GM03348 (cell line): ENCODE results near the gene UFSP1.
"Not testable (repeated sequence)": the region's sequence is repeated elsewhere in the genome, so short reads cannot be mapped to it uniquely, and the experiment has no call there.

Experiments
- DNase-seq: peaks from one replicate; pipeline ENCODE4 v3.0.0; 2012; ENCODE audit warnings: low spot score

Gene UFSP1

GRCh38 chr7:100856871-100857282 lies 32.6 kb downstream of the UFSP1 start:
- DNase-seq, result peak; percentile 1

- DNase-seq, result no peak
These were observed 34.0 kb downstream of the UFSP1 start for GRCh38 chr7:100855515-100855914.

- DNase-seq, result not testable (repeated sequence)
These were observed 34.6 kb downstream of the UFSP1 start for GRCh38 chr7:100854899-100855298.

- peak; percentile 3 for DNase-seq
These were observed 35.2 kb downstream of the UFSP1 start for GRCh38 chr7:100854146-100854895.

GRCh38 chr7:100852048-100852872 lies 37.3 kb downstream of the UFSP1 start, which contains the start of gene SLC12A9:
SLC12A9 (plus strand) TSS chr7:100852713; CDS start chr7:100854198, 1,485 bp downstream.
- peak; percentile 98 for DNase-seq

GRCh38 chr7:100847360-100847759 lies 42.2 kb downstream of the UFSP1 start:
- DNase-seq, result no peak

GRCh38 chr7:100840470-100841100 lies 48.9 kb downstream of the UFSP1 start:
- DNase-seq, result no peak

GRCh38 chr7:100839361-100839760 lies 50.2 kb downstream of the UFSP1 start:
- no peak for DNase-seq
